Endodermal cell (in vitro differentiated cells): Measurements from ENCODE around the gene PARS2. TPM values are rescaled to one million over a fixed set of nuclear protein-coding genes. Genes with fewer than 3 reads are reported as not detected.

Source experiments
- DNase-seq: peaks from one replicate; pipeline ENCODE4 v3.0.0-alpha.2; 2017
- H3K27ac ChIP-seq: 2 replicates; pipeline ENCODE4 v1.5.1; 2013; ENCODE audit warnings: mild to moderate bottlenecking, low read depth, low read length, moderate library complexity
- H3K27me3 ChIP-seq: 2 replicates; pipeline ENCODE4 v1.6.1; 2013; ENCODE audit warnings: mild to moderate bottlenecking, low read length, moderate library complexity; ENCODE audit not compliant: insufficient read depth, control insufficient read depth, poor library complexity, severe bottlenecking
- H3K36me3 ChIP-seq: 2 replicates; pipeline ENCODE4 v1.7.0; 2013; ENCODE audit warnings: mild to moderate bottlenecking, low read length, moderate library complexity; ENCODE audit not compliant: control insufficient read depth, insufficient read depth
- H3K4me1 ChIP-seq: one replicate; pipeline ENCODE4 v1.7.0; 2013; ENCODE audit warnings: low read length; ENCODE audit not compliant: control insufficient read depth, insufficient read depth
- H3K4me3 ChIP-seq: 2 replicates; pipeline ENCODE4 v1.5.1; 2013; ENCODE audit warnings: mild to moderate bottlenecking, low read length, moderate library complexity
- H3K9ac ChIP-seq: 2 replicates; pipeline ENCODE4 v1.6.1; 2013; ENCODE audit warnings: mild to moderate bottlenecking, low read length, moderate library complexity; ENCODE audit not compliant: poor library complexity, severe bottlenecking; ENCODE audit errors: extremely low read depth
- H3K9me3 ChIP-seq: 2 replicates; pipeline ENCODE4 v1.6.1; 2013; ENCODE audit warnings: mild to moderate bottlenecking, low read length, moderate library complexity; ENCODE audit not compliant: control insufficient read depth
- H3K27ac Mint-ChIP-seq: 2 replicates; pipeline ENCODE4 v1.8.0; 2020; ENCODE audit warnings: mixed read lengths
- H3K27me3 Mint-ChIP-seq: 2 replicates; pipeline ENCODE4 v1.8.0; 2021; ENCODE audit warnings: mild to moderate bottlenecking, mixed read lengths; ENCODE audit not compliant: insufficient read depth
- H3K36me3 Mint-ChIP-seq: 2 replicates; pipeline ENCODE4 v1.8.0; 2020; ENCODE audit warnings: low read depth, mixed read lengths
- H3K4me1 Mint-ChIP-seq: 2 replicates; pipeline ENCODE4 v1.8.0; 2020; ENCODE audit warnings: mixed read lengths
- H3K4me3 Mint-ChIP-seq: 2 replicates; pipeline ENCODE4 v1.8.0; 2020; ENCODE audit warnings: mild to moderate bottlenecking, moderate library complexity, mixed read lengths
- H3K9me3 Mint-ChIP-seq: 2 replicates; pipeline ENCODE4 v1.8.0; 2020; ENCODE audit warnings: mild to moderate bottlenecking, mixed read lengths
- WGBS, 2 experiments: methylation state at CpG; one replicate each; pipeline versions ENCODE4 v1.1.5 to v1.1.7; 2013; ENCODE audit warnings: missing lambda C conversion rate in 2 of 2, mixed read lengths in 1 of 2; ENCODE audit not compliant: insufficient coverage in 1 of 2, insufficient read length in 1 of 2; 5-methylcytosine and 5-hydroxymethylcytosine counted together
- total RNA-seq, 2 donors: library from RNA; stranded (reverse); fragmentation: NEBNext Ultra II Directional in 1 of 2; extraction: Animal tissue kit (Norgen Biotek cat#: 25700) in 1 of 2; gene quantifications; 2 replicates in 1 of 2; 3 replicates in 1 of 2; pipeline ENCODE4 v1.2.1, GENCODE V29; 2021
- TF ChIP-seq, protein P1 (sequence below): fragments of 200-600 bp; sonication (generic); conservative IDR thresholded peaks from 2 replicates; pipeline ENCODE4 v1.5.0; 2021; ENCODE audit warnings: antibody characterized with exemption, mild to moderate bottlenecking

Gene PARS2
- total RNA-seq, 2 donors from 2014 or later, result 8.9 to 9.1 TPM

DNA sequence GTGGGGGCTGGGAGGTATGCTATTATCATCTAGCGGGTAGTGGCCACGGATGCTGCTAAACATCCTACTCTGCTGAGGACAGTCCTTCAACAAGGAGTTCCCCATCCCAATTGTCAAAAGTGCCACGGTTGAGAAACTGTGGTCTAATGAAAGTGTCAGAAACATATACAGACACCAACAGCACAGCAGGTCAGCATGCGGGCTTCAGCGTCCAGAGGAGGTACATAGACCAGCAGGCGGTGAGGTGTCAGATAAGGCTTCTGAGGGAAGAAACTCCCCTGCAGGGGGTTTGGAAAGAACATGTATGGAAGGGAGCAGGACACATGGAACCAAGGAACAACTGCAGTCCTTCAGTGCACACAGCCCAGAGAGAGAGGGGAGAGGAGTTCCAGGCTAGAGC lies 53.5 kb downstream of the PARS2 start:
- TF ChIP-seq, protein P1, sequence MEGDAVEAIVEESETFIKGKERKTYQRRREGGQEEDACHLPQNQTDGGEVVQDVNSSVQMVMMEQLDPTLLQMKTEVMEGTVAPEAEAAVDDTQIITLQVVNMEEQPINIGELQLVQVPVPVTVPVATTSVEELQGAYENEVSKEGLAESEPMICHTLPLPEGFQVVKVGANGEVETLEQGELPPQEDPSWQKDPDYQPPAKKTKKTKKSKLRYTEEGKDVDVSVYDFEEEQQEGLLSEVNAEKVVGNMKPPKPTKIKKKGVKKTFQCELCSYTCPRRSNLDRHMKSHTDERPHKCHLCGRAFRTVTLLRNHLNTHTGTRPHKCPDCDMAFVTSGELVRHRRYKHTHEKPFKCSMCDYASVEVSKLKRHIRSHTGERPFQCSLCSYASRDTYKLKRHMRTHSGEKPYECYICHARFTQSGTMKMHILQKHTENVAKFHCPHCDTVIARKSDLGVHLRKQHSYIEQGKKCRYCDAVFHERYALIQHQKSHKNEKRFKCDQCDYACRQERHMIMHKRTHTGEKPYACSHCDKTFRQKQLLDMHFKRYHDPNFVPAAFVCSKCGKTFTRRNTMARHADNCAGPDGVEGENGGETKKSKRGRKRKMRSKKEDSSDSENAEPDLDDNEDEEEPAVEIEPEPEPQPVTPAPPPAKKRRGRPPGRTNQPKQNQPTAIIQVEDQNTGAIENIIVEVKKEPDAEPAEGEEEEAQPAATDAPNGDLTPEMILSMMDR, result no peak
- Histone ChIP-seq H3K4me1 (no peaks in the 10 kb centered on the region), H3K27me3 (peaks cover 77% of the 10 kb centered on the region), H3K9ac (no peak overlapping the region), H3K9me3 (no peaks in the 10 kb centered on the region), H3K27ac (no peak overlapping the region), H3K36me3 (no peaks in the 10 kb centered on the region), H3K4me3 (no peak overlapping the region)
- H3K9me3 Mint-ChIP-seq, result no peaks in the 10 kb centered on the region
- no peak for DNase-seq
- no peak overlapping the region for H3K4me3 Mint-ChIP-seq
- H3K27ac Mint-ChIP-seq, result no peak overlapping the region
- H3K36me3 Mint-ChIP-seq, result no peaks in the 10 kb centered on the region
- peaks cover 12% of the 10 kb centered on the region for H3K4me1 Mint-ChIP-seq
- WGBS, 2 experiments, result 85 to 95% methylated on average over 3 to 6 of the region's 6 CpGs
- H3K27me3 Mint-ChIP-seq, result peaks cover 42% of the 10 kb centered on the region

DNA sequence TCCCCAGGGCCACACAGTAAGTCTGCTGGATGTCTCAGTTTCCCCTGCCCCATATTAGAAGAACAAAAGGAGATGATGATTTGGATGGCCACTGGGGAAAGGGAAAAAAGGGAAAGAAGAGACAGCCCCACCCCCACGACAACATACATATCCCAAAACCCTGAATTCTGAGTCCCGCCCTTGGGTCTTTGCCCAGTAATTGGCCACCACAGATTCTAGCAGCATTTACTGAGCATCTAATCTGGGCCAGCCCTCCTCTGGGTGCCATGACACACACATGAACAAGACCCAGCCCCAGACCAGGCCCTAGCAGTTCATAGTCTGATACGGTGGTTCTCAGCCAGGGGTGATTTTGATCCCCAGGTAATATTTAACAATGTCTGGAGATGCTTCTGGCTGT lies 53.9 kb downstream of the PARS2 start:
- 86% methylated on average over 3 of the region's 3 CpGs; no CpG with 5 or more reads in 1 of the 2 experiments for WGBS, 2 experiments
- Histone ChIP-seq H3K9me3 (no peaks in the 10 kb centered on the region), H3K27me3 (peaks cover 80% of the 10 kb centered on the region), H3K9ac (no peak overlapping the region), H3K27ac (no peak overlapping the region), H3K4me1 (no peaks in the 10 kb centered on the region), H3K4me3 (no peak overlapping the region), H3K36me3 (no peaks in the 10 kb centered on the region)
- Mint-ChIP-seq H3K36me3 (no peaks in the 10 kb centered on the region), H3K9me3 (no peaks in the 10 kb centered on the region), H3K4me3 (no peak overlapping the region), H3K4me1 (peaks cover 12% of the 10 kb centered on the region), H3K27ac (no peak overlapping the region), H3K27me3 (peaks cover 42% of the 10 kb centered on the region)
- TF ChIP-seq, protein P1, result no peak
- no peak for DNase-seq

DNA sequence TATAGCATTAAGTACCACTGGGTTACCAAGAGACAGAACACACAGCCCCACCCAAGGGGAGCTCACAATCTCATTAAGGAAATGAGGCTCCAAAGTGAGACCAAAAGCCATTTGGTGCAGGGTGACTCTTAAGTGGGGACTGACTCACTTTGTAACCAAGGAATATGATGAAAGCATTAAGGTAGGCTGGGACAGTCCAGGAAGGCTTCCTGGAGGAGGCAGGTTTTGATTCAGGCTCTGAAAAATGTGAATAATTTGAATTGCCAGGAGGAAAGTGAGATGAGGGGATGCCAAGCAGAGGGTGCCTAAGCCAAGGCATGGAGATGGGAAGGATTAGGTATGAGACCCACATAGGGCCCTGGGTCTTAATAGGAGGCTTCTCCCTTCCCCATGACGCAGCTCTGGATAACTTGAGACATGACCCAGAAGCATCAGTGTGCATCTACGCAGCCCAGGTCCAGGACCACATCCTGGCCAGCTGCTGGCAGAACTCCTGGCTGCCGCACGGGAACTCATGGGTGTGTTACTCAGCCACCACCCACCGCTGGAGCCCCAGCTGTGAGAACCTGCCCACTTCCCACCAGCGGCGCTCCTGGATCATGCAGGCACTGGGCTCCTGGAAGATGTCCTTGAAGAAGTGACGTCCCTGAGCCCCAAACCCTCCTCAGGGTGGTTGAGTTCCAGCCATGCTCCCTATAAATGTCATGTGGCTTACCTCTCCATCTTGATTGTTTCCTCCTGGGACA lies 54.6 kb downstream of the PARS2 start:
- no peaks in the 10 kb centered on the region for H3K9me3 Mint-ChIP-seq
- no peak overlapping the region for H3K27ac Mint-ChIP-seq
- Histone ChIP-seq H3K27me3 (peaks cover 80% of the 10 kb centered on the region), H3K4me3 (no peak overlapping the region), H3K27ac (no peak overlapping the region), H3K9me3 (no peaks in the 10 kb centered on the region), H3K4me1 (no peaks in the 10 kb centered on the region), H3K9ac (no peak overlapping the region), H3K36me3 (no peaks in the 10 kb centered on the region)
- TF ChIP-seq, protein P1, result no peak
- peaks cover 9% of the 10 kb centered on the region for H3K4me1 Mint-ChIP-seq
- H3K4me3 Mint-ChIP-seq, result no peak overlapping the region
- 83 to 87% methylated on average over 8 of the region's 8 CpGs for WGBS, 2 experiments
- H3K27me3 Mint-ChIP-seq, result peaks cover 42% of the 10 kb centered on the region
- no peaks in the 10 kb centered on the region for H3K36me3 Mint-ChIP-seq
- no peak for DNase-seq
